OCI-LY1 (cell line): ENCODE data around the gene ACACA.

Experiments used
- CTCF ChIP-seq: fragments of 200-600 bp; sonication (generic), shearing (Covaris generic); IDR thresholded peaks from 2 replicates; pipeline ENCODE4 v1.5.1; 2017; ENCODE audit warnings: mild to moderate bottlenecking, antibody characterized with exemption, low read length, moderate library complexity, mixed read lengths
- EZH2 ChIP-seq: fragments of 200-600 bp; sonication (generic), shearing (Covaris generic); IDR thresholded peaks from 2 replicates; pipeline ENCODE4 v1.8.0; 2017; ENCODE audit warnings: borderline replicate concordance, mixed run types, mild to moderate bottlenecking, antibody characterized with exemption, low read length, moderate library complexity, mixed read lengths

DNA sequence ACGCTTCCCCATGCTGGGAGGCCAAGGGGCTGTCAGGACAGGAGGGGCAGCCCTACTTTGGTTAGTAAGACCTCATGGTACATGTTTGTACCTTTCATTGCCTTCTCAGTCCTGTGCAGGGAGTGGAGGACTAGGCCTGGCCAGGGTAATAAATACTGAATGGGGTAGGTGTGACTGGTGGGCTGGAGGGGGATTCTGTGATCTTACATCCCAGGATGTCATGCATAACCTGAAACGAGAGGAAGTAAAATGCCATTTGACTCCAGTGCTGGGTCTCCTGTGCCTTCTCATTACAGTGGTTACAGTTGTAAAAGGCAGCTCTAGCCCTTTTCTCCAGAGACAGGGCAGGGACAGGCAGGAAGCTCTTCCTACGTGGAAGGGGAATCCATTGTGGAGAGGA is 319.7 kb downstream of the ACACA start:
- TF ChIP-seq EZH2 (no peak), CTCF (no peak)
